Measurements from ENCODE around the gene TNFRSF17.

The TNFRSF17 gene

GRCh38 chr16:11996433-11997330 lies 31.7 kb downstream of the TNFRSF17 start:
- TF ChIP-seq CTCF (IDR thresholded peaks at IDR 0.05; ENCODE audit: low read depth, low read length): no peak
- no peak for DNase-seq (ENCODE audit: extremely low read depth, low read depth)

GRCh38 chr16:12000032-12000431 lies 35.0 kb downstream of the TNFRSF17 start:
- TF ChIP-seq CTCF (IDR thresholded peaks at IDR 0.05; ENCODE audit: low read depth, low read length): no peak
- no peak for DNase-seq (ENCODE audit: extremely low read depth, low read depth)

DNA sequence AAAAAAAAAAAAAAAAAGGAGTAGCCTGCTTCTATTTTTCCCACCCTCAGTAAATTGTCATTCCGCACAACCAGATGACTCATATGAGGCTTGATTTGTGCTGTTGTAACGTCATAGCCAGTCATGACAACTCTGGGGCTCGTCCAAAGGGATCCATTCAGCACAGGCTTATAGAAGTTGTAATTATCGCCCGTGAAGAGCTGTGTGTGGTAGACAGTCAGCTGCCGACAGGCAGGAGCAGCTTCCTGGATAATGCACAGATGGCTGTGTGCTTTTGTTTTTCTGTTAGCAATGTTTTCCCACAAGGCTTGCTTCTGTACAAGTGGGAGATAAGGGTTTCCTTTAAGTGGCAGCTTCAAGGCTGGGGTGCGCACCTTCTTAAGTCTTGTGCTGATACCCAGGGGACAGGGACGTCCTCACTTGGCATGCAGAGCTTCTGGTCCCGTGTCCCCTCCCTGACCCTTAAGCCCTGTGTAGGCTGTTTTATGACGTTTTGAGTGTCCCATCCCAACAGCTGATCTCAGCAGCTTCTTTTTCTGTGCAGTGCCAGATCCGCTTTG lies 37.5 kb downstream of the TNFRSF17 start:
- DNase-seq (ENCODE audit: extremely low read depth, low read depth): no peak
- TF ChIP-seq CTCF (IDR thresholded peaks at IDR 0.05; ENCODE audit: low read depth, low read length): no peak

DNA sequence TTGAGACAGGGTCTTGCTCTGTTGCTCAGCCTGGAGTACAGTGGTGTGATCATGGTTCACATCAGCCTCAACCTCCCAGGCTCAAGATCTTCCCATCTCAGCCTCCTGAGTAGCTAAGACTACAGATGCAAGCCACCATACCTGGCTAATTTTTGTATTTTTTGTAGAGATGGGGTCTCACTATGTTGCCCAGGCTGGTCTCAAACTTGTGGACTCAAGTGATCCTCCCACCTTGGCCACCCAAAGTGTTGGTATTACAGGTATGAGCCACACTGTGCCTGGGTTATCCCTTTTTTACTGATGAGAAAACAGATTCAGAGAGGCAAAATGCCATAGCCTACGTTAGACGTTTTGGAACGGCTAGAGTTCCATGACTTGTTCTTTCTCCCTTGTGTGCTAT lies 41.6 kb downstream of the TNFRSF17 start:
- DNase-seq (ENCODE audit: extremely low read depth, low read depth): no peak
- no peak for TF ChIP-seq CTCF (IDR thresholded peaks at IDR 0.05; ENCODE audit: low read depth, low read length)

DNA sequence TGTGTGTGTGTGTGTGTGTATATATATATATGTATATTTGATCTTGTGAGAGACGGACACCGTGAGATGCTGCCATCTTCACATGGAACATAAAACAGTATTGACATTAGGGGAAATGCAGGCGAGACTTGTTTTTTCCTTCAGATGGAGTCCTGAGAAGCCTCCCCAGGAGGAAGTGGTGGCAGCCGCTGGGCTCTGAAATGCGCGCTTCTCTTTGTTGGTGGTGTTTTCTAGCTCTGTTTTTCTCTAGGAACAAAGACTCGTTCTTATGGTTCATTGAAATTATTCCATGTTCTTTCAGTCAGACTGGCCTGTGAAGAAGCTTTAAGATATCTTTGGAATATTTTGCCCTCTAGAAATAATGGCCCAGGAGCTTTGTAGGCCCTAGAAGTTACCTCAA lies 44.5 kb downstream of the TNFRSF17 start:
- no peak for DNase-seq (ENCODE audit: extremely low read depth, low read depth)
- no peak for TF ChIP-seq CTCF (IDR thresholded peaks at IDR 0.05; ENCODE audit: low read depth, low read length)

DNA sequence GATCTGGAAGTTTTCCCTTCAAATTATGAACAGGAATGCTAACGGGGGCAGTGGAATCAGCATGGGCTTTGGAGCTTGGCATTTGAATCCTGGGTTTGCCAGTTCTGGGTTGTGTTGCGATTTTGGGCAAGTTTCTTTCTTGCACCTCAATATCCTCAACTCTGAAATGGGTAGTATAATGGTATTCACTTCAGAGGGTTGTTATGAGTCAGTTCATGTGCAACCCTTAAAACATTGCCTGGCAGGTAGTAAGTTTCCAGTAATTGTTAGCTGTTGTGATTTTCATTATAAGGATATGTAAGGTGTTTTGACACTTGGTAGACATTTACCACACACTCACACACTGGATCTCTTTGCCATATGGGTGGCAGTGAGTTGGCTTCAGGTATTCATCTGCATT lies 44.9 kb downstream of the TNFRSF17 start:
- DNase-seq (ENCODE audit: extremely low read depth, low read depth): no peak
- no peak for TF ChIP-seq CTCF (IDR thresholded peaks at IDR 0.05; ENCODE audit: low read depth, low read length)
